Skin epidermis (tissue), 12 donors: ENCODE results near the gene CARNS1.
A peak's percentile ranks its signal among the peaks of the same experiment; 100 is the strongest.

Source experiments
- H3K27ac ChIP-seq, 21 experiments: fragments of 200-600 bp; sonication (generic) in 11 of 21; one replicate each; pipeline ENCODE4 v1.5.0; 2020; ENCODE audit warnings: mild to moderate bottlenecking in 3 of 21, inconsistent platforms in 2 of 21, moderate library complexity in 2 of 21
- H3K4me3 ChIP-seq, 7 experiments: fragments of 200-600 bp; sonication (generic) in 2 of 7; one replicate each; pipeline ENCODE4 v1.5.0; 2020; ENCODE audit warnings: inconsistent platforms in 2 of 7, mild to moderate bottlenecking in 2 of 7, moderate library complexity in 1 of 7

Gene CARNS1

DNA sequence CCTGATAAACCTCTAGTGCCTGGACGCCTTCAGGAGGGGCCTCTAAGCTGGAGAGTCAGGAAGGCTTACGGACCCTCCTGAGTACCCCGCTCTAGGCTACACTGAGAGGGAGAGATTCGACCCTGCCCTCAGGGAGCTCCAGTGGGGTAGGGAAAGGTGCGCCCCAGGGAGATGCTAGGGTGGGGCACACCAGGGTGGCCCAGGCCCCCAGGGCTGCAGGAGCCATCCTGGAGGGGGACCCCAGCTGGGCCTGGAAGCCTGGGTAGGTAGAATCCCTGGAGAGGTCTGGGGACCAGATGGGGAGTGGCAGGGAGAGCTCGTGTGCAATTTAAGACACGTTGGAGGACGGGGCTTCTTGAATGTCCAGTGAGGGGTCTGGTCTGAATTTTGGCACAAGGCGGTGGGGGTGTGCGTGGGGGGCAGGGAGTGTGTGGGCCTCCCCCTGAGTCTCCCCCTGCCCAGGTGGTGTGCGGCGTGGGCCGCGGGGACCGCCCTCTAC is 4.7 kb downstream of the CARNS1 start:
- Histone ChIP-seq H3K27ac (peak overlapping the region in 19 of 21 experiments; percentile 65 to 95 (median 86)), H3K4me3 (peak overlapping the region; percentile 47 to 76 (median 62))

DNA sequence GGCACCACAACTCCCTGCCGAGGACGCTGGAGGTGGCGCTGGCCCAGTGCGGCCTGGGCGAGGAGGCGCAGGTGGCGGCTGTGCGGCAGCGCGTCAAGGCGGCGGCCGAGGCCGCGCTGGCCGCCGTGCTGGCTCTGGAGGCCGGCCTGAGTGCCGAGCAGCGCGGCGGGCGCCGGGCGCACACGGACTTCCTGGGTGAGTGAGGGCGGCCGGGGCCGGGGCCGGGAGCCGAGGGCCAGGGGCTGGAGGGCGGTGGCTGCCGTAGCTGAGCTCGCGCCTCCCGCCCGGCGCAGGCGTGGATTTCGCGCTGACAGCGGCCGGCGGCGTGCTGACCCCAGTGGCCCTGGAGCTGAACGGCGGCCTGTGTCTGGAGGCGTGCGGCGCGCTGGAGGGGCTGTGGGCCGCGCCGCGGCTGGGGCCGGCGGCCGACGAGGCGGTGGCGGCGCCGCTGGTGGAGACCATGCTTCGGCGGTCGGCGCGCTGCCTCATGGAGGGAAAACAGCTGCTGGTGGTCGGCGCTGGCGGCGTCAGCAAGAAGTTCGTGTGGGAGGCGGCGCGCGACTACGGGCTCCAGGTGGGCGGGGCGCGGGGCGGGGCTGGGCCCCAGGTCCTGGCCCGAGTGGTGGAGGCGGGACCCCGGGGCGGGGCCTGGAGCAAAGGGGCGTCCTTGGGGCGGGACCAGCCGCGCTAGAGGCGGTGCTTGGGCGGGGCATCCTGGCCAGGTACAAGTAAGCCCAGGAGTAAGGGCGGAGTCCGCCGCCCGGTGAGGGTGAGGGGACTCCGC is 5.4 kb downstream of the CARNS1 start:
- Histone ChIP-seq H3K27ac (peak overlapping the region; percentile 65 to 95 (median 85)), H3K4me3 (peak overlapping the region; percentile 47 to 76 (median 62))

DNA sequence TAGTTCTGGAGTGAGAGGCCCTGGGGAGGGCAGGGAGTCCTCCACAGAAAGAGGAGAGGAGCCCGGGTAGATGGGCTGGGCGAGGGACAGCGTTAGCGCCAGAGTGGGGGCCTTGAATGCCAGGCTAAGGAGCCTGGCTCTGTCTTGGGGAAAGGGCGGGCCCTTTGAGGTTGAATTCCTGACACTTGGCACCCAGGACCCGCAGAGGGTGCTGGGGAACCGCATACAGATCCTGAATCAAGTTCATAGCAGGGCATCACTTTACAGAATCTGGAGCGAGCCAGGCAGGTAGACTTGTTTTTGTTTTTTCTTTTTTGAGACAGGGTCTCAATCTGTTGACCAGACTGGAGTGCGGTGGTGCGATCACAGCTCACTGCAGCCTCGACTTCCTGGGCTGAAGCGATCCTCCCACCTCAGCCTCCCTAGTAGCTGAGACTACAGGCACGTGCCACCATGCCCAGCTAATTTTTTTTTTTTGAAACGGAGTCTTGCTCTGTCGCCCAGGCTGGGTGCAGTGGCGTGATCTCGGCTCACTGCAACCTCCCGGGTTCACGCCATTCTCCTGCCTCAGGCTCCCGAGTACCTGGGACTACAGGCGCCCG is 6.1 kb downstream of the CARNS1 start:
- Histone ChIP-seq H3K27ac (peak overlapping the region in 15 of 21 experiments; percentile 32 to 95 (median 80)), H3K4me3 (peak overlapping the region in 6 of 7 experiments; percentile 47 to 76 (median 64))

DNA sequence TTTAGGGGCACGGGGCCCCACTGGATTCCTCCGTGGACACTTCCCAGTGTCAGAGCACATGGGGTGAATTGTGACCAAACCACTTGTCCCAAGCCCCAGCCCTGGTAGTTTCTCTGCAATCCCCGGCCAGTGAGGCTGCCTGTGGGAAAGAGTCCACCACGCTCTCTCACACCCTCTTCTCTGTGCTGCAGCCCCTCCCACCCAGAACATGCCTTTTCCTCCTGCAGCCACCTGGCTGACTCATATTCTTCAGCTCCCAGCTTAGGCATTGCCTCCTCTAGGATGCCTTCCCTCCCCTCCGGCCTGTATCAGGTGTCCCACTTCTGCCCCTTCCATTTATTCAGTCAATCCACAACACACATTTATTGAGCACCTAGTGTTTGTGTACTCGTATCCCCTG is 7.4 kb downstream of the CARNS1 start:
- H3K4me3 ChIP-seq, result no peak overlapping the region
- peak overlapping the region in 1 of 21 experiments; percentile 8 for H3K27ac ChIP-seq

DNA sequence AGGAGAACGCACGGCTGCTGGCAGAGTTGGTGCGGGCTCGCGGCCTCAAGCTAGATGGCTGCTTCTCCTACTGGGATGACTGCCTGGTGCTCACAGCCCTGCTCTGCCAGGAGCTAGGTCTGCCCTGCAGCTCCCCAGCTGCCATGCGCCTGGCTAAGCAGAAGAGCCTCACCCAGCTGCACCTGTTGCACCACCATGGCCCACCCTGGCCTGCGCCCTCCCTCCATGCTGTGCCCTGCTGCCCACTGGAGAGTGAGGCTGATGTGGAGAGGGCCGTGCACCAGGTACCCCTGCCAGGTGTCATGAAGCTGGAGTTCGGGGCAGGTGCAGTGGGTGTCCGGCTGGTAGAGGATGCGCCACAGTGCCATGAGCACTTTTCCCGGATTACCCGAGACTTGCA is 8.0 kb downstream of the CARNS1 start:
- H3K4me3 ChIP-seq, result no peak overlapping the region

DNA sequence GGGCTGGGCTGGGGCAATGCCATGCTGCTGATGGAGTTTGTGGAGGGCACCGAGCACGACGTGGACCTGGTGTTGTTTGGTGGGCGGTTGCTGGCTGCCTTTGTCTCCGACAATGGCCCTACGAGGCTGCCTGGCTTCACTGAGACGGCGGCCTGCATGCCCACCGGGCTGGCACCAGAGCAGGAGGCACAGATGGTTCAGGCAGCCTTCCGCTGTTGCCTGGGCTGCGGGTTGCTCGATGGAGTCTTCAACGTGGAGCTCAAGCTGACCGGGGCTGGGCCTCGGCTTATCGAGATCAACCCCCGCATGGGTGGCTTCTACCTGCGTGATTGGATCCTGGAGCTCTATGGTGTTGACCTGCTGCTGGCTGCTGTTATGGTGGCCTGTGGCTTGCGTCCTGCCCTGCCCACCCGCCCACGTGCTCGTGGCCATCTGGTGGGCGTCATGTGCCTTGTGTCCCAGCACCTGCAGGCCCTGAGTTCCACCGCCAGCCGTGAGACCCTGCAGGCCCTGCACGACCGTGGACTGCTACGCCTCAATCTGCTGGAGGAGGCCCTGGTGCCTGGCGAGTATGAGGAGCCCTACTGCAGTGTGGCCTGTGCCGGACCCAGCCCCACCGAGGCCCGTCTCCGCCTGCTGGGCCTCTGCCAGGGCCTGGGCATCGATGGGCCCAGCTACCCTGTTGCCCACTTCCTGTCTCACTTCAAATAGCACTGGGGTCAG is 8.6 kb downstream of the CARNS1 start:
- H3K27ac ChIP-seq, result no peak overlapping the region
- no peak overlapping the region for H3K4me3 ChIP-seq

More for the DNA sequence above, 8.0 kb downstream of the CARNS1 start:
- no peak overlapping the region for H3K27ac ChIP-seq

DNA sequence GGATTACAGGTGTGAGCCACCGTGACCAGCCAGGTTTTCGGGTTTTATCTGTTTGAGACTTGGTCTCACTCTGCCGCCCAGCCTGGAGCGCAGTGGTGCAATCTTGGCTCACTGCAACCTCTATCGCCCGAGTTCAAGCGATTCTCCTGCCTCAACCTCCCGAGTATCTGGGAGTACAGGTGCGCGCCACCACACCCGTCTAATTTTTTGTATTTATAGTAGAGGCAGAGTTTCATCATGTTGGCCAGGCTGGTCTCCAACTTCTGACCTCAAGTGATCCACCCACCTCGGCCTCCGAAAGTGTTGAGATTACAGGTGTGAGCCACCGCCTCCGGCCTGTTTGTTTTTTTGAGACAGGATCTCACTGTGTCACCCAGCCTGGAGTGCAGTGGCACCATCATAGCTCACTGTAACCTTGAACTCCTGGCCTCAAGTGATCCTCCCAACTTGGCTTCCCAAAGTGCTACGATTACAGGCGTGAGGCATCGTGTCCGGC is 11.9 kb downstream of the CARNS1 start:
- H3K4me3 ChIP-seq, result peak overlapping the region in 6 of 7 experiments; percentile 79 to 93 (median 84)
- peak overlapping the region; percentile 31 to 99 (median 93) for H3K27ac ChIP-seq

DNA sequence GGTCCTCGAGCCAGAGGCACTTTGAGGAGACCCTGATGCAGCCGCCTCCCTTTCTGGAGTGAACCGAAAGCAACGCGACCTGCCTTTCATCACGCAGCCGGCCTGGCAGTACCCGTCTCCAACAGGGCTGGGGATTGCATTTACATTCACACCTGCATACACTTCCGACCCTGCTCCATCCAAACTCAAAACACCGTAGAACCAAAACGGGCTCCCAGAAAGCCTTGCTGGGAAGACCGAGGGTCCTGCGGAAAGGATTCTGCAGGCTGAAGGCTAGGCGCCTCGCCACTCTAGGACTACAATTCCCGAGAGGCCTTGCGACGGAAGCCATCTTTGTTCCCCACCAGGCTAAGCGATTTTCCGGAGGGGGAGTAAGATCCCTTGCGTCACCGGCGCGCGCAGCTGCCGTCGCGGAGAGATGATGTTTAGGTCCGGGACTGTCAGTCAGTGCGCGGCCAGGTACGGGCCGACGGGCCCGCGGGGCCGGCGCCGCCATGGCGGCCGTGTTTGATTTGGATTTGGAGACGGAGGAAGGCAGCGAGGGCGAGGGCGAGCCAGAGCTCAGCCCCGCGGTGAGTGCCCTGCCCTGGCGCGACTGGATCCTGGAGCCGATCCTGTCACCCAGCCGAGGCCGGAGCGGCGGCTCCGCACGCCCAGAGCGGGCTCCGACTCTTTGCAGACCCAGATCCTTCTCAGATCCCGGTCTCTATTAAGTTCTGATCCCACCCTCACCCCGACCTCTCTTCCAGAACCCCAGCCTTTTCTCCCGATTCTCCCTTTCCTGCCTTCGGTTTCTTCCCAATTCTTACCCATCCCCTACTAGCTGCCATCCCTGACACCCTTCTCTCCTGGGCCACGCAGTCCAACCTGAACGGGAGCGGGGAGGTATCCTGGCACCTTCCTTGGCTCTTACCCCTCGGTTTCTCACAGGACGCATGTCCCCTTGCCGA is 12.8 kb downstream of the CARNS1 start, which contains the start of gene RPS6KB2:
Gene RPS6KB2, plus strand, starts transcription at position 443 of the 950 bp plus-strand sequence. Its CDS starts 52 bp downstream, at position 495.
- peak within 1 kb of the TSS; percentile 41 to 99 (median 93) for H3K27ac ChIP-seq
- H3K4me3 ChIP-seq, result peak within 1 kb of the TSS; percentile 79 to 93 (median 85)

DNA sequence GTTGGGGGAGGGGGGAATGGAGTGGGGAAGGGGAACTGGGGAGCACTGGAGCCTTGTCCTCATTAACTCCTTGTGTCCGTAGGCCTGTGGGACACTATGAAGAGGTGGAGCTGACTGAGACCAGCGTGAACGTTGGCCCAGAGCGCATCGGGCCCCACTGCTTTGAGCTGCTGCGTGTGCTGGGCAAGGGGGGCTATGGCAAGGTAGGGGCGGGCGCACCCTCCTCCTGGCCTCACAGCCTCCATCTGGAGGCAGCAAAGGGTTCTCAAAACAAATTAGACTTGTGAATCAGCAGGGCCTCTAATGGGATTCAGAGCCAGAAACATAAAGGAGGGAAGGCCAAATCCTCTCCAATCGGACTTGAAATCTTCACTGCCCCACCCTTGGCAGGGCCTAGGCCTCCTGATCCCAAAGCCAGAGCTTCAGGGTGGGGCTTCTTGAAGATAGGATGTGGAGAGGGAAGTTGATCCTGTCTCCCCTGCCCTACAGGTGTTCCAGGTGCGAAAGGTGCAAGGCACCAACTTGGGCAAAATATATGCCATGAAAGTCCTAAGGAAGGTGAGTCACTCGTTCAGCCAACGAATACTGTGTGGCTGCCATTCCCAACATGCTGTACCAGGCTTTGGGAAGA is 13.7 kb downstream of the CARNS1 start:
- peak overlapping the region; percentile 41 to 99 (median 93) for H3K27ac ChIP-seq
- peak overlapping the region; percentile 79 to 93 (median 85) for H3K4me3 ChIP-seq

DNA sequence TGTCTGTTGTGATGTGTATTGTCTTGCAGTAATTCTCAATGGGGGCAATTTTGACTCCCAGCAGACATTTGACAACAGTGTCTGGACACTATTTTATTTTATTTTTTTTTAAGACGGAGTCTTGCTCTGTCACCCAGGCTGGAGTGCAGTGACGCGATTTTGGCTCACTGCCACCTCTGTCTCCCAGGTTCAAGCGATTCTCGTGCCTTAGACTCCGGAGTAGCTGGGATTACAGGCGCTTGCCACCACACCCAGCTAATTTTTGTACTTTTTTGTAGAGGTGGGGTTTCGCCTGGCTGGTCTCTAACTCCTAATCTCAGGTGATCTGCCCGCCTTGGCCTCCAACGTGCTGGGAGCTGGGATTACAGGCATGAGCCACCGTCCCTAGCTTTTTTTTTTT is 14.2 kb downstream of the CARNS1 start:
- H3K27ac ChIP-seq, result peak overlapping the region in 13 of 21 experiments; percentile 9 to 97 (median 69)
- peak overlapping the region in 2 of 7 experiments; percentile 79 to 85 for H3K4me3 ChIP-seq

DNA sequence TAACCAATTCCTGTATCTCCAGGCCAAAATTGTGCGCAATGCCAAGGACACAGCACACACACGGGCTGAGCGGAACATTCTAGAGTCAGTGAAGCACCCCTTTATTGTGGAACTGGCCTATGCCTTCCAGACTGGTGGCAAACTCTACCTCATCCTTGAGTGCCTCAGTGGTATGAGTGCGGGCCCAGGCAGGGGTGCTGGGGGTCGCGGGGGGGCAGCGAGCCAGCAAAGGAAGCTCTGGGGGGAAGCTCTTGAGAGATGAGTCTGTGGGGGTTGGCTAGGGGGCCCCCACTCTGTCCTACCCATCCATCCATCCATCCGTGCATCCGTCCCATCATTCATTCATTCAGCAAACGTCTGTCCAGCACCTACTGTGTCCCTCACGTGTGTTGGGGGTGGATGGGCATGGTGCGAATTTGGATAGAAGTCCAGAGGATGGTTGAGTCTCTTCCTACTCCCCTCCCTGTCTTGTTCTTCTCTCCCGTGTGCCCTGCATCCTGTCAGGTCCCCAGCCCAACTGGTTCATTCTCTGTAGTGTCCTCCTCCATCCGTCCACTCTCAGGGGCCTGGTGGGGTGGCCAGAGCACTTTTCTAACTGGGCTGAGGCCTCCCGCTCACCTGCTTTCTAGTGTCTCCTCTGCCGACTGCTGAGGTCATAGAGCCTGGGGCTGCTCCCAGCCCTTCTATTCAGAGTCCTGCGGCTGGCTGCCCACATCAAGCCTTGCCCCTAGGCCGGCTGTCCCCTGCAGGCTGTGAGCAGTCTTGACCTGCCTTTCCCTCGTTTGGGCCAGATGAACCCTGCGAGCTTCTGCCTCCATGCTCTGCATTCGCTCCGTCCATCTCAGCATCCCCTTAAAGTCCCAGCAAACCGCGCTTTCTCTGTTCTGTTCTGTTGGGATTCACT is 16.1 kb downstream of the CARNS1 start:
- peak overlapping the region in 1 of 21 experiments; percentile 36 for H3K27ac ChIP-seq
- H3K4me3 ChIP-seq, result no peak overlapping the region

DNA sequence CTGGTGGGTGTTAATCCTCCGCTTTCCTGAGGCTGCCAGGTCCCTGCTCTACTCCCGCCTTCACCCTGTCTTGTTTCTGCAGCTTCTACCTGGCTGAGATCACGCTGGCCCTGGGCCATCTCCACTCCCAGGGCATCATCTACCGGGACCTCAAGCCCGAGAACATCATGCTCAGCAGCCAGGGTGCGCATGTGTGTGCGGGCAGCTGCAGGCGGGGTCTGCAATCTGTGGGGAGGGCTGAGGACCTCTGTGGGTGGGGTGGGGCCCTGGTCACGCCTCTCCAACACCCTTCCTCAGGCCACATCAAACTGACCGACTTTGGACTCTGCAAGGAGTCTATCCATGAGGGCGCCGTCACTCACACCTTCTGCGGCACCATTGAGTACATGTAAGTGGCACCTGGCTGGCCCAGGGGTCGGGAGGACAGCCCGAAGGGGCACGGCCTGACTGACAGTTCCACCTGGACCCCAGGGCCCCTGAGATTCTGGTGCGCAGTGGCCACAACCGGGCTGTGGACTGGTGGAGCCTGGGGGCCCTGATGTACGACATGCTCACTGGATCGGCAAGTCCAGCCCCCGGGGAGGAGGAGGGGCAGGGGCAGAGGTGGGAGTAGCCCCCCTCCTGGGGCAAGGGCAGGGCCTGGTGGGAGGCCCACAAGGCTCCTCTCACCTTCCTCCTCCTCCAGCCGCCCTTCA is 17.3 kb downstream of the CARNS1 start:
- H3K4me3 ChIP-seq, result no peak overlapping the region
- H3K27ac ChIP-seq, result peak overlapping the region in 3 of 21 experiments; percentile 4 to 97 (median 39)

DNA sequence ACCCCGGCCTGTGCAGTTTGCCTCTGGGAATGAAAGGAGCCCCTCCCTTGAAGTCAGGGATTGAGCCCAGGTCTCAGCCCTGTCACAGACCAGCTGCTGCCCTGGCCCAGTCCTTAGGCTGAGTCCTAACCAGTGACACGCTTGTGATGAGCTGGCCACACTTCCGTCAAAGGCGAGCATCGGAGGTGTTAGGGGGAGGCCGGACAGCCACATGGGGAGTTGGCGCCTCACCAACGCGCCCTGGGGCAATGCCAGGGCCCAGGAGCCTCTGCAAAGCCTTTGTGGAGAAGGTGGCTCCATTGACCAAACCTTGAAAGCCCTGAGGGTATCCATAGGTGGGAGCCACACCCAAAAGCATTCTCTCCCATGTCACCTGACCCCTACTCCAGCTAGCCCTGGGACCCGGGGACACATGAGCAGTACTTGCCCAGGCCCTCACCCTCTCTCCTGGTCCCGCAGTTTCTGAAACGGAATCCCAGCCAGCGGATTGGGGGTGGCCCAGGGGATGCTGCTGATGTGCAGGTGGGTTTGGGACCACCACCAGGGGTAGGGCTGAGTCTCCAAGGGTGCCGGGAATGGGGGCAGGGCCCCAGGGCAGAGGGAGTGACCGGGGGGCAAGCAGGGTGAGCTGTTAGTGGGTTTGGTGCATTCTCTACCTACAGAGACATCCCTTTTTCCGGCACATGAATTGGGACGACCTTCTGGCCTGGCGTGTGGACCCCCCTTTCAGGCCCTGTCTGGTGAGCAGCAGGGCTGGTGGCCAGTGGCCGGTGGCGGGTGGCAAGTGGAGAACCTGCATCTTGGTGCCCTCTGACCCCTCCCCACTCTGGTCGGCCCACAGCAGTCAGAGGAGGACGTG is 18.3 kb downstream of the CARNS1 start:
- peak overlapping the region in 10 of 21 experiments; percentile 12 to 97 (median 51) for H3K27ac ChIP-seq

DNA sequence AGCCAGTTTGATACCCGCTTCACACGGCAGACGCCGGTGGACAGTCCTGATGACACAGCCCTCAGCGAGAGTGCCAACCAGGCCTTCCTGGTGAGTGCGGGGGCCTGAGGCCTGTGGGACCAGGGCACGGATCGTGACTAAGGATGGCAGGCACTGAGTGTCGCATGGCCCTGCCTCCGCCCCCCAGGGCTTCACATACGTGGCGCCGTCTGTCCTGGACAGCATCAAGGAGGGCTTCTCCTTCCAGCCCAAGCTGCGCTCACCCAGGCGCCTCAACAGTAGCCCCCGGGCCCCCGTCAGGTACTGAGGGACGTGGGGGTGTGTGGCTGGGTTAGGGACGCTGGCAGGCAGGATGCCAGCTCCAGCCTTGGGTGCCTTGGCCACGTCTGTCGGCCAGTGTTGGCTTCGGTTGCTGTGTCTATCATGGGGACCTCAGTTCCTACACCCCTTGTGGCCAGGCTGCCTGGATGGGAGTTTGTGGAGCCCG is 19.0 kb downstream of the CARNS1 start:
- peak overlapping the region in 10 of 21 experiments; percentile 14 to 97 (median 60) for H3K27ac ChIP-seq
- H3K4me3 ChIP-seq, result peak overlapping the region in 1 of 7 experiments; percentile 5

More for the DNA sequence above, 18.3 kb downstream of the CARNS1 start:
- H3K4me3 ChIP-seq, result no peak overlapping the region

DNA sequence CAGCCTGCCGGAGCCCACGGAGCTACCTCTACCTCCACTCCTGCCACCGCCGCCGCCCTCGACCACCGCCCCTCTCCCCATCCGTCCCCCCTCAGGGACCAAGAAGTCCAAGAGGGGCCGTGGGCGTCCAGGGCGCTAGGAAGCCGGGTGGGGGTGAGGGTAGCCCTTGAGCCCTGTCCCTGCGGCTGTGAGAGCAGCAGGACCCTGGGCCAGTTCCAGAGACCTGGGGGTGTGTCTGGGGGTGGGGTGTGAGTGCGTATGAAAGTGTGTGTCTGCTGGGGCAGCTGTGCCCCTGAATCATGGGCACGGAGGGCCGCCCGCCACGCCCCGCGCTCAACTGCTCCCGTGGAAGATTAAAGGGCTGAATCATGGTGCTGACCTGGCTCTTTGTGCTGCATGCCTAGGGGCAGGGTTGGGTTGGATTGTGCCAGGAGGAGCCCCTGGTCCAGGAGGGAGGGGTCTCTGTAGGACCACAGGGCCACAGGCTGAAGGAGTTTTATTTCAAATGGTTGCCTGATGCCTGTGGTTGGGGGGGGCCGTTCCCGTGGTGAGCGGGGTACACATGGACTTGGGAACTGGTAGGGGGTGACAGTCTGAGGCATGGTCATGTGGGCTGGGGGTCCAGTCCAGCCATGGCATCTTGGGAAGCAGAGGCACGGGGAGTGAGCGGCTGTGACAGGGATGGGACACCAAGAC is 19.7 kb downstream of the CARNS1 start:
- Histone ChIP-seq H3K27ac (peak overlapping the region in 13 of 21 experiments; percentile 14 to 97 (median 80)), H3K4me3 (peak overlapping the region in 4 of 7 experiments; percentile 26 to 48 (median 38))
